Common myeloid progenitor, CD34-positive (primary cell): ENCODE results near the gene DPYD.

Source experiments
- CTCF ChIA-PET: fragments of 350-600 bp; sonication (Branson Sonifier 250); formaldehyde crosslinking; loops from one replicate; lab custom pipeline; 2021; ENCODE audit warnings: antibody characterized with exemption; lab: Charles Lee
- POLR2A ChIA-PET: fragments of 350-600 bp; sonication (Branson Sonifier 250); formaldehyde crosslinking; loops from one replicate; lab custom pipeline; 2021; ENCODE audit warnings: antibody characterized with exemption; lab: Charles Lee
- DNase-seq, 3 donors: peaks; one replicate each; pipeline versions ENCODE4 v3.0.0 to v3.0.0-alpha.2; 2013
- H3K27ac ChIP-seq, 2 experiments: 1 replicate in 1 of 2; 2 replicates in 1 of 2; pipeline ENCODE4 v1.7.0; 2013; ENCODE audit warnings: inconsistent platforms in 2 of 2, low read length in 2 of 2, mild to moderate bottlenecking in 2 of 2, low read depth in 1 of 2, moderate library complexity in 1 of 2; ENCODE audit not compliant: severe bottlenecking in 2 of 2, insufficient read depth in 1 of 2, poor library complexity in 1 of 2
- H3K27me3 ChIP-seq, 5 experiments: replicated peaks in 2 of 5; 1 replicate in 3 of 5; 2 replicates in 2 of 5; pipeline versions ENCODE4 v1.6.1 to v1.7.0; 2013; ENCODE audit warnings: low read length in 4 of 5, mild to moderate bottlenecking in 2 of 5, moderate library complexity in 2 of 5, inconsistent platforms in 1 of 5; ENCODE audit not compliant: insufficient read depth in 5 of 5, control insufficient read depth in 4 of 5
- H3K36me3 ChIP-seq, 4 experiments: 1 replicate in 2 of 4; 2 replicates in 2 of 4; pipeline versions ENCODE4 v1.6.1 to v1.7.0; 2013; ENCODE audit warnings: low read length in 3 of 4, control low read depth in 1 of 4, mild to moderate bottlenecking in 1 of 4; ENCODE audit not compliant: control insufficient read depth in 4 of 4, insufficient read depth in 4 of 4
- H3K4me1 ChIP-seq, 4 experiments: 1 replicate in 3 of 4; 2 replicates in 1 of 4; pipeline versions ENCODE4 v1.6.1 to v1.7.1; 2013; ENCODE audit warnings: low read length in 3 of 4, mild to moderate bottlenecking in 3 of 4, control low read depth in 1 of 4, inconsistent platforms in 1 of 4, moderate library complexity in 1 of 4; ENCODE audit not compliant: control insufficient read depth in 4 of 4, insufficient read depth in 4 of 4; ENCODE audit errors: control extremely low read depth in 1 of 4
- H3K4me3 ChIP-seq, 7 experiments: 1 replicate in 4 of 7; 2 replicates in 3 of 7; pipeline versions ENCODE4 v1.5.1 to v1.7.0; 2013; ENCODE audit warnings: mild to moderate bottlenecking in 7 of 7, low read length in 6 of 7, moderate library complexity in 6 of 7, inconsistent platforms in 2 of 7, low read depth in 2 of 7, control low read depth in 1 of 7; ENCODE audit not compliant: insufficient read depth in 4 of 7, control insufficient read depth in 1 of 7; ENCODE audit errors: extremely low read depth in 1 of 7
- H3K9me3 ChIP-seq, 5 experiments: 1 replicate in 4 of 5; 2 replicates in 1 of 5; pipeline versions ENCODE4 v1.6.1 to v1.7.1; 2013; ENCODE audit warnings: low read length in 4 of 5, mild to moderate bottlenecking in 2 of 5, inconsistent platforms in 1 of 5, low read depth in 1 of 5, moderate library complexity in 1 of 5; ENCODE audit not compliant: control insufficient read depth in 4 of 5, insufficient read depth in 2 of 5; ENCODE audit errors: control extremely low read depth in 1 of 5
- WGBS: methylation state at CpG from one replicate; pipeline ENCODE4 v1.1.5; 2013; ENCODE audit not compliant: insufficient coverage; 5-methylcytosine and 5-hydroxymethylcytosine counted together

The DPYD gene

DNA sequence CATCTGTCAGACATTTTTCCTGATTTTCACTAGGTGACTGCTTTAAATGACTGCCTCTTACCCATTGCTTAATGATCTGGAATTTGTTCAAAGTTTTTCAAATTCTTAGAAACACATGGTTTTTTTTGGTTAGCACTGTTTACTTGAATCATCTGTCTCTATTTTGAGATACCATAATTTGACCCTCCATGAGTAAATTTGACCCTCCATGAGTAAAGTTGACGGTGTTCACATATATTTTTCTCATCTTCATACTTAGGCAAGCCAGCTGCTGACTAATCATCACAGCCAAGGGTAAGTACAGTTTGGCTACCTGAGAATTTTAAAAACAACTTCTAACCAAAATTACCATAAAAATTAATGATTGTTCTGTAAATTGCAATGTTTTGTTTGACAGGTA lies 612.7 kb downstream of the DPYD start:
- Histone ChIP-seq H3K27me3 (no peaks in the 10 kb centered on the region), H3K27ac (no peak overlapping the region), H3K9me3 (peaks cover 0 to 1% (median 0%) of the 10 kb centered on the region in 5 experiments), H3K4me3 (no peak overlapping the region), H3K36me3 (peaks cover 0 to 4% (median 2%) of the 10 kb centered on the region in 4 experiments), H3K4me1 (no peaks in the 10 kb centered on the region)
- POLR2A ChIA-PET: no interaction called here
- CTCF ChIA-PET: no interaction called here
- 100% methylated on average over 1 of the region's 1 CpG for WGBS
- no peak for DNase-seq

GRCh38 chr1:97307568-97307967 lies 613.3 kb downstream of the DPYD start:
- Histone ChIP-seq H3K27me3 (no peaks in the 10 kb centered on the region), H3K4me3 (no peak overlapping the region), H3K4me1 (no peaks in the 10 kb centered on the region), H3K27ac (no peak overlapping the region), H3K36me3 (peaks cover 0 to 4% (median 2%) of the 10 kb centered on the region in 4 experiments), H3K9me3 (peaks cover 0 to 1% (median 0%) of the 10 kb centered on the region in 5 experiments)
- no peak for DNase-seq
- CTCF ChIA-PET: interaction anchor here (0.7 kb wide), 1 partner anchor 235 kb away, joined by 3 read pairs; no protein-coding TSS in a partner anchor
- POLR2A ChIA-PET: no interaction called here

DNA sequence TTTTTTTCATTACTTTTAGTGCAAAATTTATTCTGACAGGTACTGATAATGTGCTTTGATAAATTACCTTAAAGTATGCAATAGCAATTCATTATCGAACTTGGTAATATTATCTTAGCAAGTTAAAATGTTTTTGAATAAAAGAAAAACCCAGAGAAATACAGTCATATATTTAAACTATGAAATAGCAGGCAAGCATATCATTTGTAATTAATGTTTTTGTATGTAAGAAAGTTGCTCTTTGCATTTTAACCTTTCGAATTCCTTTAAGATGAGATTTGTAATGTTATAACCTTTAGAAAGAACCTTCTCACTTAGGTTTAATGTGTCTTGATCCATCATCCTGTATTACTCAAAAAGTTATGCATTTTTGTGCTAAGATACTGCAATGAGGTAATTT lies 613.7 kb downstream of the DPYD start:
- WGBS: no CpG with 5 or more reads among the region's 2 CpGs
- Histone ChIP-seq H3K4me1 (no peaks in the 10 kb centered on the region), H3K27ac (no peak overlapping the region), H3K4me3 (no peak overlapping the region), H3K9me3 (peaks cover 0 to 1% (median 0%) of the 10 kb centered on the region in 5 experiments), H3K36me3 (peaks cover 0 to 4% (median 2%) of the 10 kb centered on the region in 4 experiments), H3K27me3 (no peaks in the 10 kb centered on the region)
- DNase-seq: no peak
- ChIA-PET CTCF (interaction anchor here (0.7 kb wide), 1 partner anchor 234 kb away, joined by 3 read pairs; no protein-coding TSS in a partner anchor), POLR2A (no interaction called here)

DNA sequence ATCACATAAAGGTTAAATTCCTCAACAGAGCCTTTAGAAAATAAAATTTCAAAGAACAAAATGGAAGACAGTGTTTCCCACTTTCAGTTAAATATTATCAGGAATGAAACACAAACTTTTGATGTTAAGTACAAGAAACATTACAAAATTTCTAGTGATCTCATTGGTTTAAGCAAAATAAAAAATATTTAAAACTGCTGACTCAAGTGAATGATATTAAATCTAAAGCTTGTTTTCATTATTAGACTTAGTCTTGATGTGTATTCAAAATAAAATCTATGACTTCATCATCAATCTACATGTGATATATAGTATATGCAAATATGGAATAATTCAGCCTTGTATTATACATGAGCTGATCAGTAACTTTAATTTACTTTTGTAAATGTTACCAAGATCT lies 614.3 kb downstream of the DPYD start:
- Histone ChIP-seq H3K4me1 (no peaks in the 10 kb centered on the region), H3K36me3 (peaks cover 0 to 4% (median 2%) of the 10 kb centered on the region in 4 experiments), H3K27ac (no peak overlapping the region), H3K9me3 (peaks cover 0 to under 1% (median 0%) of the 10 kb centered on the region in 5 experiments), H3K4me3 (no peak overlapping the region), H3K27me3 (no peaks in the 10 kb centered on the region)
- ChIA-PET CTCF (no interaction called here), POLR2A (no interaction called here)
- DNase-seq: no peak

- H3K27me3 ChIP-seq: no peaks in the 10 kb centered on the region
- ChIA-PET CTCF (no interaction called here), POLR2A (no interaction called here)
- H3K4me1 ChIP-seq: no peaks in the 10 kb centered on the region
- H3K27ac ChIP-seq: no peak overlapping the region
- H3K9me3 ChIP-seq: no peaks in the 10 kb centered on the region
- H3K36me3 ChIP-seq: peaks cover 0 to 4% (median 2%) of the 10 kb centered on the region in 4 experiments
- no peak overlapping the region for H3K4me3 ChIP-seq
- no peak for DNase-seq
- WGBS: no CpG with 5 or more reads among the region's 2 CpGs
Observed at GRCh38 chr1:97304366-97304765, 616.5 kb downstream of the DPYD start.

DNA sequence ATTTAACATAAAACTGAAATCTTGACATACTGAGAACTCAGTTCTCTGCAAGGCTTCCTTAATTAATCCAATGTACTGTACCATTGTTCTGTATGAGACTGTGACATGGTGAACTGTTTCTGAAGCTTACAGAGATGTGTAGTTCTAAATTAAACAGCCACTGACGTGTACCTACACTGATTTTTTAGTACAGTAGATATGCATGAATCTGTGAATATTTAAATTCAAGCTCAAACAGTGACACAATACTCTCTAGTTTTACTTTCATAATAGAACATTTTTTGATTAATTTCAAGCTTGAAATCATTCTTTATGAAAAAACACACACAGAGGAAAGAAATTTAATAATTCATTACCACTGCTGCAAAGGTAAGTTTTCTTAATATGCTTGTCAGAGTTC lies 621.9 kb downstream of the DPYD start:
- Histone ChIP-seq H3K9me3 (no peaks in the 10 kb centered on the region), H3K4me3 (no peak overlapping the region), H3K36me3 (peaks cover 0 to 3% (median under 1%) of the 10 kb centered on the region in 4 experiments), H3K4me1 (no peaks in the 10 kb centered on the region), H3K27ac (no peak overlapping the region), H3K27me3 (no peaks in the 10 kb centered on the region)
- CTCF ChIA-PET: no interaction called here
- DNase-seq: no peak
- POLR2A ChIA-PET: no interaction called here
- no CpG with 5 or more reads among the region's 1 CpG for WGBS

DNA sequence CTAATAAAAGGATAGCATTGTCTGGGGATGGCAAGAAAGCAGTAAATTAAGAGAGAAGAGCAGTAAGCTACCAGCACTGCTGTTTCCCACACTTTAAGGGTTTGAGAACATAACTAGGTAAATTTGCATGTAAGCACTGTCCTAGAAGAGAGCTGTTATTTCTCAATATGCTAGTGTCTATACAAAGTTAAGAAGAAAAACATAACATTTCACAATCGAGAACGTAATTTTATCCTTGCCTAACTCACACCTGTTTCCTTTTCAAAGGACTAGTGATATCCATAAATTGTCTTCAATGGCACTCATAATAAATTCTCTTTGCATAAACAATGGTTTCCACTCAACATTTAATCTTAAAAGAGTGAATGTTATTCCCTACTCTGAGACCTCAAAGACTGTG lies 623.2 kb downstream of the DPYD start:
- Histone ChIP-seq H3K36me3 (peaks cover 0 to 4% (median 2%) of the 10 kb centered on the region in 4 experiments), H3K27ac (no peak overlapping the region), H3K4me3 (no peak overlapping the region), H3K27me3 (no peaks in the 10 kb centered on the region), H3K9me3 (no peaks in the 10 kb centered on the region), H3K4me1 (no peaks in the 10 kb centered on the region)
- ChIA-PET CTCF (no interaction called here), POLR2A (no interaction called here)
- no peak for DNase-seq
- WGBS: 100% methylated on average over 2 of the region's 2 CpGs
